ENCODE data around the gene DPYSL4. TPM values are rescaled to one million over a fixed set of nuclear protein-coding genes. Genes with fewer than 3 reads are reported as not detected.
"Not testable (repeated sequence)": the region's sequence is repeated elsewhere in the genome, so short reads cannot be mapped to it uniquely, and the experiment has no call there.

DPYSL4 gene
- total and polyA plus RNA-seq, 12 donors, result 0.42 to 7.6 (median 3.2) TPM

GRCh38 chr10:132212816-132213215 lies 26.1 kb downstream of the DPYSL4 start:
- TF ChIP-seq POLR2A (IDR thresholded peaks at IDR 0.05) (no peak), CTCF (IDR thresholded peaks at IDR 0.05) (no peak)
- intact Hi-C loops (cut with DNase I), result loop anchor here in 1 of 2 donors (10.0 kb wide), 1 partner anchor 432 kb away; no protein-coding TSS in a partner anchor
- H3K4me3 ChIP-seq, result no peak overlapping the region
- H3K27ac ChIP-seq, result no peak overlapping the region
- WGBS, 4 donors, result 86 to 92% (median 89%) methylated on average over 4 to 9 of the region's 9 CpGs
- no peaks in the 10 kb centered on the region for H3K27me3 ChIP-seq
- peaks cover 0 to 5% (median 0%) of the 10 kb centered on the region in 3 donors for H3K9me3 ChIP-seq (replicated peaks in 1 of 3)
- DNase-seq, result no peak
- H3K4me1 ChIP-seq (replicated peaks in 1 of 2), result no peaks in the 10 kb centered on the region
- no peaks in the 10 kb centered on the region for H3K36me3 ChIP-seq (replicated peaks in 1 of 2)

GRCh38 chr10:132213917-132214316 lies 27.2 kb downstream of the DPYSL4 start:
- DNase-seq, result no peak
- 56 to 74% (median 67%) methylated on average over 4 of the region's 4 CpGs for WGBS, 4 donors
- no peaks in the 10 kb centered on the region for H3K4me1 ChIP-seq (replicated peaks in 1 of 2)
- H3K36me3 ChIP-seq (replicated peaks in 1 of 2), result no peaks in the 10 kb centered on the region
- peaks cover 0 to 5% (median 0%) of the 10 kb centered on the region in 3 donors for H3K9me3 ChIP-seq (replicated peaks in 1 of 3)
- no peak overlapping the region for H3K27ac ChIP-seq
- TF ChIP-seq CTCF (IDR thresholded peaks at IDR 0.05) (no peak), POLR2A (IDR thresholded peaks at IDR 0.05) (no peak)
- intact Hi-C loops (cut with DNase I), result loop anchor here in 1 of 2 donors (10.0 kb wide), 1 partner anchor 431 kb away; no protein-coding TSS in a partner anchor
- H3K4me3 ChIP-seq, result no peak overlapping the region
- H3K27me3 ChIP-seq, result no peaks in the 10 kb centered on the region

- not testable (repeated sequence) for H3K4me3 ChIP-seq; H3K36me3 ChIP-seq (replicated peaks in 1 of 2); H3K9me3 ChIP-seq (replicated peaks in 1 of 3); DNase-seq; H3K4me1 ChIP-seq (replicated peaks in 1 of 2); H3K27ac ChIP-seq; H3K27me3 ChIP-seq
- 84 to 90% (median 89%) methylated on average over 2 to 3 of the region's 3 CpGs for WGBS, 4 donors
- intact Hi-C loops (cut with DNase I), result loop anchor here in 1 of 2 donors (10.0 kb wide), 1 partner anchor 428 kb away; no protein-coding TSS in a partner anchor
Measured at GRCh38 chr10:132216441-132216840, 29.7 kb downstream of the DPYSL4 start.

GRCh38 chr10:132219486-132219885 lies 32.7 kb downstream of the DPYSL4 start:
- peaks cover 0 to 5% (median 0%) of the 10 kb centered on the region in 3 donors for H3K9me3 ChIP-seq (replicated peaks in 1 of 3)
- TF ChIP-seq POLR2A (IDR thresholded peaks at IDR 0.05) (no peak), CTCF (IDR thresholded peaks at IDR 0.05) (no peak)
- no peaks in the 10 kb centered on the region for H3K27me3 ChIP-seq
- no peak overlapping the region for H3K4me3 ChIP-seq
- H3K4me1 ChIP-seq (replicated peaks in 1 of 2), result no peaks in the 10 kb centered on the region
- H3K36me3 ChIP-seq (replicated peaks in 1 of 2), result no peaks in the 10 kb centered on the region
- no peak overlapping the region for H3K27ac ChIP-seq
- no peak for DNase-seq
- intact Hi-C loops (cut with DNase I), result loop anchor here in 1 of 2 donors (10.0 kb wide), 1 partner anchor 425 kb away; no protein-coding TSS in a partner anchor
- WGBS, 4 donors, result 83 to 100% (median 87%) methylated on average over 1 to 7 of the region's 7 CpGs; no CpG with 5 or more reads in 1 of the 4 donors

- 95 to 96% (median 95%) methylated on average over 9 of the region's 9 CpGs for WGBS, 4 donors
- no peaks in the 10 kb centered on the region for H3K27me3 ChIP-seq
- H3K36me3 ChIP-seq (replicated peaks in 1 of 2), result no peaks in the 10 kb centered on the region
- intact Hi-C loops (cut with DNase I), result loop anchor here (5.0 kb wide), 2 partner anchors 132 to 232 kb away; no protein-coding TSS in a partner anchor
- H3K4me3 ChIP-seq, result no peak overlapping the region
- no peak for DNase-seq
- H3K4me1 ChIP-seq (replicated peaks in 1 of 2), result no peaks in the 10 kb centered on the region
- TF ChIP-seq POLR2A (IDR thresholded peaks at IDR 0.05), result no peak
- TF ChIP-seq CTCF (IDR thresholded peaks at IDR 0.05), result no peak
- peaks cover 0 to 5% (median 0%) of the 10 kb centered on the region in 3 donors for H3K9me3 ChIP-seq (replicated peaks in 1 of 3)
- H3K27ac ChIP-seq, result no peak overlapping the region
Measured at GRCh38 chr10:132220061-132220460, 33.3 kb downstream of the DPYSL4 start.

GRCh38 chr10:132220996-132221395 lies 34.2 kb downstream of the DPYSL4 start:
- DNase-seq; H3K9me3 ChIP-seq (replicated peaks in 1 of 3); H3K36me3 ChIP-seq (replicated peaks in 1 of 2); H3K27me3 ChIP-seq; H3K27ac ChIP-seq; H3K4me3 ChIP-seq; H3K4me1 ChIP-seq (replicated peaks in 1 of 2): not testable (repeated sequence)
- intact Hi-C loops (cut with DNase I), result loop anchor here (5.0 kb wide), 2 partner anchors 131 to 231 kb away; no protein-coding TSS in a partner anchor
- 78 to 92% (median 89%) methylated on average over 13 to 18 of the region's 18 CpGs for WGBS, 4 donors

Data from adrenal gland (tissue), 12 donors.